HepG2 (cell line): Measurements from ENCODE around the gene MFSD11. TPM values are rescaled to one million over a fixed set of nuclear protein-coding genes. Genes with fewer than 3 reads are reported as not detected.
"Not testable (repeated sequence)": the region's sequence is repeated elsewhere in the genome, so short reads cannot be mapped to it uniquely, and the experiment has no call there.

ENCODE experiments used
- ARID4A ChIP-seq: sonication (generic); formaldehyde crosslinking; IDR thresholded peaks from 2 replicates; pipeline ENCODE4 v1.5.0; 2020; ENCODE audit warnings: mild to moderate bottlenecking, missing genetic modification reagents, borderline replicate concordance
- CSRNP1 ChIP-seq: sonication (generic); formaldehyde crosslinking; IDR thresholded peaks from 2 replicates; pipeline ENCODE4 v1.8.1; 2023; ENCODE audit warnings: mild to moderate bottlenecking, missing genetic modification reagents
- GLI4 ChIP-seq: sonication (generic); formaldehyde crosslinking; IDR thresholded peaks from 2 replicates; pipeline ENCODE4 v1.5.1; 2020; ENCODE audit warnings: missing genetic modification reagents, mild to moderate bottlenecking, moderate library complexity, borderline replicate concordance
- MAX ChIP-seq: IDR thresholded peaks from 2 replicates; pipeline ENCODE4 v1.6.1; 2012; ENCODE audit warnings: inconsistent platforms
- MAZ ChIP-seq, 2 experiments: sonication (generic) in 1 of 2; formaldehyde crosslinking in 1 of 2; IDR thresholded peaks; 2 replicates each; pipeline versions ENCODE4 v1.5.0 to v1.6.1; 2012 to 2020; ENCODE audit warnings: low read depth in 2 of 2, mild to moderate bottlenecking in 2 of 2, borderline replicate concordance in 1 of 2, improper control_type of control experiment in 1 of 2, low read length in 1 of 2, missing genetic modification reagents in 1 of 2, moderate library complexity in 1 of 2
- MXI1 ChIP-seq: IDR thresholded peaks from 3 replicates; pipeline ENCODE4 v1.6.1; 2012; ENCODE audit warnings: low read depth, low read length, inconsistent platforms, borderline replicate concordance
- PITX1 ChIP-seq: sonication (generic); formaldehyde crosslinking; IDR thresholded peaks from 2 replicates; pipeline ENCODE4 v1.5.1; 2020; ENCODE audit warnings: mild to moderate bottlenecking, missing genetic modification reagents
- SALL1 ChIP-seq: sonication (generic); formaldehyde crosslinking; IDR thresholded peaks from 2 replicates; pipeline ENCODE4 v1.8.0; 2022; ENCODE audit warnings: mild to moderate bottlenecking, missing genetic modification reagents
- SP140L ChIP-seq: sonication (generic); formaldehyde crosslinking; IDR thresholded peaks from 2 replicates; pipeline ENCODE4 v1.4.0; 2020; ENCODE audit warnings: missing genetic modification reagents, borderline replicate concordance
- ZFY ChIP-seq: sonication (generic); formaldehyde crosslinking; IDR thresholded peaks from 2 replicates; pipeline ENCODE4 v1.4.0; 2020; ENCODE audit warnings: missing genetic modification reagents
- ZNF687 ChIP-seq: sonication (generic); formaldehyde crosslinking; IDR thresholded peaks from 2 replicates; pipeline ENCODE4 v1.5.1; 2020; ENCODE audit warnings: mild to moderate bottlenecking, missing genetic modification reagents, moderate library complexity
- ZNF746 ChIP-seq: sonication (generic); formaldehyde crosslinking; IDR thresholded peaks from 2 replicates; pipeline ENCODE4 v1.8.0; 2022; ENCODE audit warnings: mild to moderate bottlenecking, missing genetic modification reagents
- ZNF781 ChIP-seq: sonication (generic); formaldehyde crosslinking; IDR thresholded peaks from 2 replicates; pipeline ENCODE4 v1.5.1; 2020; ENCODE audit warnings: borderline replicate concordance, mild to moderate bottlenecking, missing genetic modification reagents; ENCODE audit errors: not compliant biosample characterization
- ZSCAN30 ChIP-seq: sonication (generic); formaldehyde crosslinking; IDR thresholded peaks from 2 replicates; pipeline ENCODE4 v1.5.0; 2020; ENCODE audit warnings: mild to moderate bottlenecking, missing genetic modification reagents
- polyA plus RNA-seq, 8 experiments: library from polyadenylated mRNA; depleted of rRNA in 3 of 8; stranded (reverse) in 7 of 8; unstranded in 1 of 8; fragments of >200 nt; fragmentation: Illumina TruSeq in 4 of 8; extraction: Trizol in 4 of 8; gene quantifications; 2 replicates each; pipeline versions ENCODE4 v1.2.1 to v1.2.3, GENCODE V29; 2011 to 2016; ENCODE audit warnings: low read depth in 4 of 8, missing spikeins in 1 of 8, mixed read lengths in 1 of 8; ENCODE audit not compliant: insufficient read depth in 1 of 8
- total RNA-seq, 5 experiments: library from RNA; depleted of rRNA; stranded (reverse); fragments of >200 nt; fragmentation: Illumina TruSeq; extraction: Trizol; gene quantifications; 2 replicates each; pipeline ENCODE4 v1.2.3, GENCODE V29; 2016; ENCODE audit warnings: low read depth in 1 of 5

Gene MFSD11
- total and polyA plus RNA-seq, 2 of the 13 experiments (the other 11 are each of a cell fraction or from before 2014, with no cell fraction given): 26.1 to 36.3 TPM

GRCh38 chr17:76709951-76710862 lies 27.7 kb upstream of the MFSD11 start (continued):
- TF ChIP-seq ARID4A (CRISPR knock-in tag) (peak; percentile 16; the same call in 1 of the 2 replicates), ZFY (CRISPR knock-in tag) (peak; percentile 69), ZSCAN30 (CRISPR knock-in tag) (0 out of 2 replicates have a peak, but pooled peaks have one; percentile 43), ZNF746 (CRISPR knock-in tag) (0 out of 2 replicates have a peak, but pooled peaks have one; percentile 31), MAZ (CRISPR knock-in tag; IDR thresholded peaks at IDR 0.05; ENCODE audit: low read depth) (0 out of 2 replicates have a peak, but pooled peaks have one; percentile 9), GLI4 (peak; percentile 57; the same call in 1 of the 2 replicates), CSRNP1 (peak; percentile 52; the same call in 1 of the 2 replicates), SP140L (CRISPR knock-in tag) (0 out of 2 replicates have a peak, but pooled peaks have one; percentile 31), PITX1 (0 out of 2 replicates have a peak, but pooled peaks have one; percentile 0), ZNF781 (CRISPR knock-in tag) (peak; percentile 51), MAX (peak; percentile 67), ZNF687 (CRISPR knock-in tag) (peak; percentile 77), MXI1 (0 out of 3 replicates have a peak, but pooled peaks have one; percentile 17), SALL1 (0 out of 2 replicates have a peak, but pooled peaks have one; percentile 27)
- not testable (repeated sequence) for TF ChIP-seq MAZ (IDR thresholded peaks at IDR 0.05; ENCODE audit: borderline replicate concordance, low read depth, low read length)
